HepG2 (cell line): ENCODE results near the gene ZBTB21. TPM values are rescaled to one million over a fixed set of nuclear protein-coding genes. Genes with fewer than 3 reads are reported as not detected.

ENCODE experiments used
- FOXA1 ChIP-seq, 2 experiments: fragments of 450-650 bp in 1 of 2; sonication (generic) in 1 of 2; formaldehyde crosslinking in 1 of 2; IDR thresholded peaks; 2 replicates each; pipeline versions ENCODE4 v1.4.0 to v1.6.1; 2016 to 2020; ENCODE audit warnings: missing genetic modification reagents in 1 of 2
- FOXK1 ChIP-seq: sonication (generic); formaldehyde crosslinking; IDR thresholded peaks from 2 replicates; pipeline ENCODE4 v1.4.0; 2020; ENCODE audit warnings: low read depth, missing genetic modification reagents, borderline replicate concordance
- HNRNPK ChIP-seq: fragments of 200-400 bp; formaldehyde crosslinking; IDR thresholded peaks from 2 replicates; pipeline ENCODE4 v1.6.1; 2018; ENCODE audit warnings: low read length, low read depth, moderate library complexity, mild to moderate bottlenecking; ENCODE audit not compliant: poor library complexity, severe bottlenecking
- KLF6 ChIP-seq: IDR thresholded peaks from 2 replicates; pipeline ENCODE4 v1.8.0; 2016; ENCODE audit warnings: missing biosample characterization, missing genetic modification reagents
- MEIS1 ChIP-seq: sonication (generic); formaldehyde crosslinking; IDR thresholded peaks from 2 replicates; pipeline ENCODE4 v1.9.0; 2021; ENCODE audit warnings: mild to moderate bottlenecking, missing genetic modification reagents, moderate library complexity, borderline replicate concordance
- RXRB ChIP-seq: IDR thresholded peaks from 2 replicates; pipeline ENCODE4 v1.6.1; 2016; ENCODE audit warnings: borderline replicate concordance, missing genetic modification reagents, missing compliant biosample characterization
- SP140L ChIP-seq: sonication (generic); formaldehyde crosslinking; IDR thresholded peaks from 2 replicates; pipeline ENCODE4 v1.4.0; 2020; ENCODE audit warnings: missing genetic modification reagents, borderline replicate concordance
- UBTF ChIP-seq: sonication (generic); formaldehyde crosslinking; IDR thresholded peaks from 2 replicates; pipeline ENCODE4 v1.4.0; 2020; ENCODE audit warnings: mild to moderate bottlenecking, missing genetic modification reagents
- ZBTB38 ChIP-seq: sonication (generic); formaldehyde crosslinking; IDR thresholded peaks from 2 replicates; pipeline ENCODE4 v1.5.1; 2020; ENCODE audit warnings: mild to moderate bottlenecking, missing genetic modification reagents
- ZBTB49 ChIP-seq: sonication (generic); formaldehyde crosslinking; IDR thresholded peaks from 2 replicates; pipeline ENCODE4 v1.4.0; 2020; ENCODE audit warnings: missing genetic modification reagents, borderline replicate concordance
- ZNF205 ChIP-seq: IDR thresholded peaks from 2 replicates; pipeline ENCODE4 v1.6.1; 2018; ENCODE audit warnings: missing biosample characterization, missing genetic modification reagents
- ZNF44 ChIP-seq: sonication (generic); formaldehyde crosslinking; IDR thresholded peaks from 2 replicates; pipeline ENCODE4 v1.5.1; 2020; ENCODE audit warnings: mild to moderate bottlenecking, missing genetic modification reagents
- ZNF484 ChIP-seq: sonication (generic); formaldehyde crosslinking; IDR thresholded peaks from 2 replicates; pipeline ENCODE4 v1.5.1; 2020; ENCODE audit warnings: mild to moderate bottlenecking, low read depth, missing genetic modification reagents, borderline replicate concordance
- ZNF841 ChIP-seq: sonication (generic); formaldehyde crosslinking; IDR thresholded peaks from 2 replicates; pipeline ENCODE4 v1.8.1; 2023; ENCODE audit warnings: missing genetic modification reagents, borderline replicate concordance
- polyA plus RNA-seq, 8 experiments: library from polyadenylated mRNA; depleted of rRNA in 3 of 8; stranded (reverse) in 7 of 8; unstranded in 1 of 8; fragments of >200 nt; fragmentation: Illumina TruSeq in 4 of 8; extraction: Trizol in 4 of 8; gene quantifications; 2 replicates each; pipeline versions ENCODE4 v1.2.1 to v1.2.3, GENCODE V29; 2011 to 2016; ENCODE audit warnings: low read depth in 4 of 8, missing spikeins in 1 of 8, mixed read lengths in 1 of 8; ENCODE audit not compliant: insufficient read depth in 1 of 8
- total RNA-seq, 5 experiments: library from RNA; depleted of rRNA; stranded (reverse); fragments of >200 nt; fragmentation: Illumina TruSeq; extraction: Trizol; gene quantifications; 2 replicates each; pipeline ENCODE4 v1.2.3, GENCODE V29; 2016; ENCODE audit warnings: low read depth in 1 of 5
- TF ChIP-seq, protein P1 (sequence below): conservative IDR thresholded peaks from 2 replicates; pipeline ENCODE4 v1.6.1; 2018; ENCODE audit warnings: missing genetic modification reagents
- TF ChIP-seq, protein P2 (sequence below): sonication (generic); formaldehyde crosslinking; IDR thresholded peaks from 2 replicates; pipeline ENCODE4 v1.5.0; 2020; ENCODE audit warnings: mild to moderate bottlenecking, missing genetic modification reagents

Gene ZBTB21
- total and polyA plus RNA-seq, 2 of the 13 experiments (the other 11 are each of a cell fraction or from before 2014, with no cell fraction given) = 4.5 to 6.1 TPM

GRCh38 chr21:42010507-42011495, 641 bp upstream of the ZBTB21 start (continued):
- TF ChIP-seq ZBTB49 (CRISPR knock-in tag) (no peak), UBTF (CRISPR knock-in tag) (peak; percentile 75; the same call in 1 of the 2 replicates), ZNF205 (CRISPR knock-in tag) (no peak), SP140L (CRISPR knock-in tag) (no peak), ZNF484 (CRISPR knock-in tag) (no peak), ZNF44 (no peak), RXRB (CRISPR knock-in tag) (peak; percentile 72; the same call in 1 of the 2 replicates), MEIS1 (CRISPR knock-in tag) (no peak), FOXK1 (CRISPR knock-in tag) (no peak), ZBTB38 (CRISPR knock-in tag) (no peak), HNRNPK (peak; percentile 29), KLF6 (CRISPR knock-in tag) (0 out of 2 replicates have a peak, but pooled peaks have one; percentile 81), ZNF841 (CRISPR knock-in tag) (no peak), FOXA1 (IDR thresholded peaks at IDR 0.05) (no peak), FOXA1 (CRISPR knock-in tag; IDR thresholded peaks at IDR 0.05) (0 out of 2 replicates have a peak, but pooled peaks have one; percentile 16)
- TF ChIP-seq, protein P1, sequence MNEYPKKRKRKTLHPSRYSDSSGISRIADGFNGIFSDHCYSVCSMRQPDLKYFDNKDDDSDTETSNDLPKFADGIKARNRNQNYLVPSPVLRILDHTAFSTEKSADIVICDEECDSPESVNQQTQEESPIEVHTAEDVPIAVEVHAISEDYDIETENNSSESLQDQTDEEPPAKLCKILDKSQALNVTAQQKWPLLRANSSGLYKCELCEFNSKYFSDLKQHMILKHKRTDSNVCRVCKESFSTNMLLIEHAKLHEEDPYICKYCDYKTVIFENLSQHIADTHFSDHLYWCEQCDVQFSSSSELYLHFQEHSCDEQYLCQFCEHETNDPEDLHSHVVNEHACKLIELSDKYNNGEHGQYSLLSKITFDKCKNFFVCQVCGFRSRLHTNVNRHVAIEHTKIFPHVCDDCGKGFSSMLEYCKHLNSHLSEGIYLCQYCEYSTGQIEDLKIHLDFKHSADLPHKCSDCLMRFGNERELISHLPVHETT (CRISPR knock-in tag) = 0 out of 2 replicates have a peak, but pooled peaks have one; percentile 37
- TF ChIP-seq, protein P2, sequence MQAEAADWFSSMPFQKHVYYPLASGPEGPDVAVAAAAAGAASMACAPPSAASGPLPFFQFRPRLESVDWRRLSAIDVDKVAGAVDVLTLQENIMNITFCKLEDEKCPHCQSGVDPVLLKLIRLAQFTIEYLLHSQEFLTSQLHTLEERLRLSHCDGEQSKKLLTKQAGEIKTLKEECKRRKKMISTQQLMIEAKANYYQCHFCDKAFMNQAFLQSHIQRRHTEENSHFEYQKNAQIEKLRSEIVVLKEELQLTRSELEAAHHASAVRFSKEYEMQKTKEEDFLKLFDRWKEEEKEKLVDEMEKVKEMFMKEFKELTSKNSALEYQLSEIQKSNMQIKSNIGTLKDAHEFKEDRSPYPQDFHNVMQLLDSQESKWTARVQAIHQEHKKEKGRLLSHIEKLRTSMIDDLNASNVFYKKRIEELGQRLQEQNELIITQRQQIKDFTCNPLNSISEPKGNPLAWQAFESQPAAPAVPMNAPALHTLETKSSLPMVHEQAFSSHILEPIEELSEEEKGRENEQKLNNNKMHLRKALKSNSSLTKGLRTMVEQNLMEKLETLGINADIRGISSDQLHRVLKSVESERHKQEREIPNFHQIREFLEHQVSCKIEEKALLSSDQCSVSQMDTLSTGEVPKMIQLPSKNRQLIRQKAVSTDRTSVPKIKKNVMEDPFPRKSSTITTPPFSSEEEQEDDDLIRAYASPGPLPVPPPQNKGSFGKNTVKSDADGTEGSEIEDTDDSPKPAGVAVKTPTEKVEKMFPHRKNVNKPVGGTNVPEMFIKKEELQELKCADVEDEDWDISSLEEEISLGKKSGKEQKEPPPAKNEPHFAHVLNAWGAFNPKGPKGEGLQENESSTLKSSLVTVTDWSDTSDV (CRISPR knock-in tag) = peak; percentile 60; the same call in 1 of the 2 replicates
